ENCODE results near the gene SOD2.

DNA sequence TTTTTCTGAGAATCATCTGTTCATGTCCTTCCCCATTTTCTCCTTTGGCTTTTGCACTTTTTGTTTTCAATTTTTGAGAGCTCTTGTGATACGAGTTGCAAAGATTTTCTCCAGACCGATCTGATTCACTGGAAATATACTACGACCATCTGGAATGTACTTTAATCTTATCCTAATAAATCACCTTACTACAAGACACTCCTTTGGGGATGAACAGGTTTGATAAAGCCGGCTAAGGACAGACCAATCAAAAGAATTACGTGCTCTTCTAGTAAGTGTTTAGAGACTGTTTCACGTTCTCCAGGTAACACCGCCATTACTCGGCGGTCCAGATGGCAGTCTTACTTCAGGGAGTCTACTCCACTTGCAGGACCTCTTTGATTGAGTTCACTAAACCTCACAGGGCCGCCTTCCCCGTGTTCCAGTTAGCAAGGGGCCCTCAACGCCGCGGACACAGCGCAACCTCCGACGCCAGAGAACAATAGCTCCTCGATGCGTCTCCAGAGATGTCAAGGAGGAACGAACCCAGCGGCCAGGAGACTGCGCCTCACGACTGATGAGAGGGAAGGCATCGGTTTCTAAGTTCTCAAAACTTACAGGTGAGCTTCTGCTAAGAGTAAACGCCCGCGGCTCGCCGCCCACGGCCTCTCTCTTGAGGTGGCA lies 33.3 kb upstream of the SOD2 start:
- TF ChIP-seq, protein P1, sequence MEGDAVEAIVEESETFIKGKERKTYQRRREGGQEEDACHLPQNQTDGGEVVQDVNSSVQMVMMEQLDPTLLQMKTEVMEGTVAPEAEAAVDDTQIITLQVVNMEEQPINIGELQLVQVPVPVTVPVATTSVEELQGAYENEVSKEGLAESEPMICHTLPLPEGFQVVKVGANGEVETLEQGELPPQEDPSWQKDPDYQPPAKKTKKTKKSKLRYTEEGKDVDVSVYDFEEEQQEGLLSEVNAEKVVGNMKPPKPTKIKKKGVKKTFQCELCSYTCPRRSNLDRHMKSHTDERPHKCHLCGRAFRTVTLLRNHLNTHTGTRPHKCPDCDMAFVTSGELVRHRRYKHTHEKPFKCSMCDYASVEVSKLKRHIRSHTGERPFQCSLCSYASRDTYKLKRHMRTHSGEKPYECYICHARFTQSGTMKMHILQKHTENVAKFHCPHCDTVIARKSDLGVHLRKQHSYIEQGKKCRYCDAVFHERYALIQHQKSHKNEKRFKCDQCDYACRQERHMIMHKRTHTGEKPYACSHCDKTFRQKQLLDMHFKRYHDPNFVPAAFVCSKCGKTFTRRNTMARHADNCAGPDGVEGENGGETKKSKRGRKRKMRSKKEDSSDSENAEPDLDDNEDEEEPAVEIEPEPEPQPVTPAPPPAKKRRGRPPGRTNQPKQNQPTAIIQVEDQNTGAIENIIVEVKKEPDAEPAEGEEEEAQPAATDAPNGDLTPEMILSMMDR (IDR thresholded peaks at IDR 0.05), result no peak
- TF ChIP-seq EP300 (IDR thresholded peaks at IDR 0.05; ENCODE audit: borderline replicate concordance in 1 of 2, low read depth in 1 of 2, low read length in 1 of 2) (no peak), GATA2 (CRISPR knock-in tag; IDR thresholded peaks at IDR 0.05) (no peak), SIN3A (IDR thresholded peaks at IDR 0.05; ENCODE audit: borderline replicate concordance, low read depth, low read length) (no peak), NFIC (IDR thresholded peaks at IDR 0.05; ENCODE audit: borderline replicate concordance) (no peak), CHD2 (IDR thresholded peaks at IDR 0.05; ENCODE audit: low read length, partially characterized antibody) (no peak), RXRA (IDR thresholded peaks at IDR 0.05; ENCODE audit: borderline replicate concordance, low read depth) (no peak), SMC3 (IDR thresholded peaks at IDR 0.05; ENCODE audit: low read depth, low read length) (no peak), TAF1 (IDR thresholded peaks at IDR 0.05; ENCODE audit: borderline replicate concordance, low read depth, low read length) (no peak), NRF1 (IDR thresholded peaks at IDR 0.05; ENCODE audit: low read depth, low read length) (no peak), RFX5 (IDR thresholded peaks at IDR 0.05; ENCODE audit: low read length) (no peak)
- TF ChIP-seq, protein P2, sequence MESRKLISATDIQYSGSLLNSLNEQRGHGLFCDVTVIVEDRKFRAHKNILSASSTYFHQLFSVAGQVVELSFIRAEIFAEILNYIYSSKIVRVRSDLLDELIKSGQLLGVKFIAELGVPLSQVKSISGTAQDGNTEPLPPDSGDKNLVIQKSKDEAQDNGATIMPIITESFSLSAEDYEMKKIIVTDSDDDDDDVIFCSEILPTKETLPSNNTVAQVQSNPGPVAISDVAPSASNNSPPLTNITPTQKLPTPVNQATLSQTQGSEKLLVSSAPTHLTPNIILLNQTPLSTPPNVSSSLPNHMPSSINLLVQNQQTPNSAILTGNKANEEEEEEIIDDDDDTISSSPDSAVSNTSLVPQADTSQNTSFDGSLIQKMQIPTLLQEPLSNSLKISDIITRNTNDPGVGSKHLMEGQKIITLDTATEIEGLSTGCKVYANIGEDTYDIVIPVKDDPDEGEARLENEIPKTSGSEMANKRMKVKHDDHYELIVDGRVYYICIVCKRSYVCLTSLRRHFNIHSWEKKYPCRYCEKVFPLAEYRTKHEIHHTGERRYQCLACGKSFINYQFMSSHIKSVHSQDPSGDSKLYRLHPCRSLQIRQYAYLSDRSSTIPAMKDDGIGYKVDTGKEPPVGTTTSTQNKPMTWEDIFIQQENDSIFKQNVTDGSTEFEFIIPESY (IDR thresholded peaks at IDR 0.05; ENCODE audit: borderline replicate concordance, low read depth), result no peak
- TF ChIP-seq, protein P3, sequence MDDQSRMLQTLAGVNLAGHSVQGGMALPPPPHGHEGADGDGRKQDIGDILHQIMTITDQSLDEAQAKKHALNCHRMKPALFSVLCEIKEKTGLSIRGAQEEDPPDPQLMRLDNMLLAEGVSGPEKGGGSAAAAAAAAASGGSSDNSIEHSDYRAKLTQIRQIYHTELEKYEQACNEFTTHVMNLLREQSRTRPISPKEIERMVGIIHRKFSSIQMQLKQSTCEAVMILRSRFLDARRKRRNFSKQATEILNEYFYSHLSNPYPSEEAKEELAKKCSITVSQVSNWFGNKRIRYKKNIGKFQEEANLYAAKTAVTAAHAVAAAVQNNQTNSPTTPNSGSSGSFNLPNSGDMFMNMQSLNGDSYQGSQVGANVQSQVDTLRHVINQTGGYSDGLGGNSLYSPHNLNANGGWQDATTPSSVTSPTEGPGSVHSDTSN (IDR thresholded peaks at IDR 0.05), result no peak
- TF ChIP-seq, protein P4, sequence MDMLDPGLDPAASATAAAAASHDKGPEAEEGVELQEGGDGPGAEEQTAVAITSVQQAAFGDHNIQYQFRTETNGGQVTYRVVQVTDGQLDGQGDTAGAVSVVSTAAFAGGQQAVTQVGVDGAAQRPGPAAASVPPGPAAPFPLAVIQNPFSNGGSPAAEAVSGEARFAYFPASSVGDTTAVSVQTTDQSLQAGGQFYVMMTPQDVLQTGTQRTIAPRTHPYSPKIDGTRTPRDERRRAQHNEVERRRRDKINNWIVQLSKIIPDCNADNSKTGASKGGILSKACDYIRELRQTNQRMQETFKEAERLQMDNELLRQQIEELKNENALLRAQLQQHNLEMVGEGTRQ (IDR thresholded peaks at IDR 0.05; ENCODE audit: borderline replicate concordance, low read depth, low read length), result no peak
